PFSK-1 (cell line): ENCODE results near the gene TRMT10A.

ENCODE experiments used
- POLR2AphosphoS5 ChIP-seq: IDR thresholded peaks from 2 replicates; pipeline ENCODE4 v1.6.1; 2012; ENCODE audit warnings: low read depth, mild to moderate bottlenecking, control low read depth, low read length, moderate library complexity
- SIN3A ChIP-seq: IDR thresholded peaks from 2 replicates; pipeline ENCODE4 v1.6.1; 2012; ENCODE audit warnings: mild to moderate bottlenecking, low read length, moderate library complexity, borderline replicate concordance; ENCODE audit not compliant: insufficient read depth

- TF ChIP-seq SIN3A = no peak
- no peak for TF ChIP-seq POLR2AphosphoS5
Measured at GRCh38 chr4:99540277-99540939, 23.4 kb downstream of the TRMT10A start.
